ENCODE results near the gene POLR3E.

- TF ChIP-seq JUND (IDR thresholded peaks at IDR 0.05): no peak
- TF ChIP-seq CTCF (IDR thresholded peaks at IDR 0.05; ENCODE audit: low read depth, low read length, missing input control): no peak
- no peak for TF ChIP-seq YY1 (IDR thresholded peaks at IDR 0.05)
Observed at GRCh38 chr16:22317625-22318024, 20.4 kb downstream of the POLR3E start.
